ENCODE data around the gene PARVA. TPM values are rescaled to one million over a fixed set of nuclear protein-coding genes. Genes with fewer than 3 reads are reported as not detected.

Gene PARVA
- total and polyA plus RNA-seq, 2 donors from 2014 or later, result 25.1 to 80.3 TPM

DNA sequence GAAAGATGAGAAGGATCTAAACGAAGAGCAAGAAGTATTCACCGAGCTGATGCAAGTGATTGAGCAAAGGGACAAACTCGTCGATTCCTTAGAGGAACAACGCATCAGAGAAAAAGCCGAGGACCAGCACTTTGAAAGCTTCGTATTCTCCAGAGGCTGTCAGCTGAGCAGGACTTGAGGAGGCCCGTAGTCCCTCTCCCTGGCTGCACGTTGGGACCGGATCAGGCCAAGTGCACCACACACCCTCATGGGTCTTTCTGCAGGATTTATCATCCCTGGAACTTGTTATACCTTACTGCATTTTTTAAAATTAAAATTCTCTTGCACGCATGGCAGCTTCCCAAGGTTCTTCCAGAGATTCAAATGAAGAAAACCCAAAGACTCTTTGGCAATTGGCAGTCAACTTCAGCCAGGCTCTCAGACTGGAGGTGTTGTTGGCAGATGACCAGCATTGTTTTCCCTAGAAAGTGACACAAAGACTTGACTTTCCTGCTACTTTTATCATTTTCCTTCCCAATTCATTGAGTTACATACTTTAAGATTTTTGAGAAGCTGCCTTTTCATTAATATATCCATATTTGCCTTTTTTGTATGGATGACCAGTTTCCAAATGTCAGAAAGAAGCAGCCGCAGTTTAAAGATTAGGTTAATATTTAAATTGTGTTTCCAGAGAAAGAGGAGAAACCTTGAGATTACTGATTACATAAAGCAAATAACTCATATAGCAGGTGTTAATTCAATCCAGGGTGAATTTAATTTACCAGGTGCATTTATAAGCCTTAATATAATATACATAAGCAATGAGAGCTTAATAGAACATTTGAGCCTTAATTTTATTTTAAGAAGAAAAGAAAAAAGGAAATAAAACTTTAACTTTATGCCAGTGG lies 18.8 kb upstream of the PARVA start:
- no peak overlapping the region for H3K4me3 ChIP-seq (ENCODE audit: low read length in 3 of 3)
- TF ChIP-seq CTCF (IDR thresholded peaks at IDR 0.05; ENCODE audit: borderline replicate concordance, extremely low read depth, insufficient read depth), result no peak
- no peak overlapping the region for H3K27ac ChIP-seq (ENCODE audit: low read depth in 2 of 2, low read length in 2 of 2)

GRCh38 chr11:12359761-12360160 lies 17.6 kb upstream of the PARVA start:
- no peaks in the 10 kb centered on the region for H3K27me3 ChIP-seq (ENCODE audit: control insufficient read depth, insufficient read depth, low read length)
- intact Hi-C loops (cut with DNase I), result no loop called here
- TF ChIP-seq CTCF (IDR thresholded peaks at IDR 0.05; ENCODE audit: borderline replicate concordance, extremely low read depth, insufficient read depth), result no peak
- no peak for DNase-seq
- H3K9ac ChIP-seq (ENCODE audit: low read length in 3 of 3), result no peak overlapping the region
- H3K4me3 ChIP-seq (ENCODE audit: low read length in 3 of 3), result no peak overlapping the region
- no peak overlapping the region for H3K27ac ChIP-seq (ENCODE audit: low read depth in 2 of 2, low read length in 2 of 2)
- H3K36me3 ChIP-seq (ENCODE audit: control insufficient read depth in 2 of 3, insufficient read depth in 3 of 3, low read length in 3 of 3), result no peaks in the 10 kb centered on the region
- no peak for FAIRE-seq
- H3K4me1 ChIP-seq (ENCODE audit: control insufficient read depth in 2 of 3, insufficient read depth in 2 of 3, low read depth in 1 of 3, low read length in 3 of 3), result peaks cover 0 to 4% (median 0%) of the 10 kb centered on the region in 3 donors
- no peaks in the 10 kb centered on the region for H3K9me3 ChIP-seq (ENCODE audit: control insufficient read depth in 2 of 3, insufficient read depth in 1 of 3, low read length in 3 of 3)

More for the DNA sequence above, 18.8 kb upstream of the PARVA start:
- Histone ChIP-seq H3K27me3 (ENCODE audit: control insufficient read depth, insufficient read depth, low read length) (no peaks in the 10 kb centered on the region), H3K4me1 (ENCODE audit: control insufficient read depth in 2 of 3, insufficient read depth in 2 of 3, low read depth in 1 of 3, low read length in 3 of 3) (peaks cover 0 to 4% (median 0%) of the 10 kb centered on the region in 3 donors), H3K36me3 (ENCODE audit: control insufficient read depth in 2 of 3, insufficient read depth in 3 of 3, low read length in 3 of 3) (no peaks in the 10 kb centered on the region), H3K9ac (ENCODE audit: low read length in 3 of 3) (no peak overlapping the region), H3K9me3 (ENCODE audit: control insufficient read depth in 2 of 3, insufficient read depth in 1 of 3, low read length in 3 of 3) (no peaks in the 10 kb centered on the region)
- FAIRE-seq (peak; percentile 29), DNase-seq (no peak)
- intact Hi-C loops (cut with DNase I), result no loop called here

- intact Hi-C loops (cut with DNase I), result no loop called here
- H3K27ac ChIP-seq (ENCODE audit: low read depth in 2 of 2, low read length in 2 of 2), result no peak overlapping the region
- no peak overlapping the region for H3K4me3 ChIP-seq (ENCODE audit: low read length in 3 of 3)
- no peaks in the 10 kb centered on the region for H3K9me3 ChIP-seq (ENCODE audit: control insufficient read depth in 2 of 3, insufficient read depth in 1 of 3, low read length in 3 of 3)
- peaks cover 0 to 4% (median 0%) of the 10 kb centered on the region in 3 donors for H3K4me1 ChIP-seq (ENCODE audit: control insufficient read depth in 2 of 3, insufficient read depth in 2 of 3, low read depth in 1 of 3, low read length in 3 of 3)
- H3K27me3 ChIP-seq (ENCODE audit: control insufficient read depth, insufficient read depth, low read length), result no peaks in the 10 kb centered on the region
- FAIRE-seq (no peak), DNase-seq (peak in 4 of 5 donors; percentile 54 to 78 (median 60))
- no peak for TF ChIP-seq CTCF (IDR thresholded peaks at IDR 0.05; ENCODE audit: borderline replicate concordance, extremely low read depth, insufficient read depth)
- no peaks in the 10 kb centered on the region for H3K36me3 ChIP-seq (ENCODE audit: control insufficient read depth in 2 of 3, insufficient read depth in 3 of 3, low read length in 3 of 3)
- no peak overlapping the region for H3K9ac ChIP-seq (ENCODE audit: low read length in 3 of 3)
Observed at GRCh38 chr11:12361682-12362081, 15.7 kb upstream of the PARVA start.

Data from kidney (tissue), 14 donors.